HEK293 (cell line): ENCODE measurements around the gene HTR3B.

Experiments used
- GLI4 ChIP-seq: fragments of 450-650 bp; formaldehyde crosslinking; IDR thresholded peaks from 2 replicates; pipeline ENCODE4 v1.5.1; 2016; ENCODE audit warnings: missing biosample characterization, missing genetic modification characterization
- OSR2 ChIP-seq: fragments of 450-650 bp; formaldehyde crosslinking; IDR thresholded peaks from 2 replicates; pipeline ENCODE4 v1.5.1; 2016; ENCODE audit warnings: missing biosample characterization, missing genetic modification characterization
- PATZ1 ChIP-seq: fragments of 450-650 bp; formaldehyde crosslinking; IDR thresholded peaks from 2 replicates; pipeline ENCODE4 v1.5.1; 2016; ENCODE audit warnings: missing biosample characterization, missing genetic modification characterization
- PRDM10 ChIP-seq: fragments of 450-650 bp; formaldehyde crosslinking; IDR thresholded peaks from 2 replicates; pipeline ENCODE4 v1.5.1; 2016; ENCODE audit warnings: missing biosample characterization, missing genetic modification characterization
- SETDB1 ChIP-seq: IDR thresholded peaks from one replicate; pipeline ENCODE4 v1.6.1; 2017; ENCODE audit warnings: mild to moderate bottlenecking, low read length, moderate library complexity, mixed read lengths; ENCODE audit not compliant: insufficient read length
- TCF7L2 ChIP-seq: IDR thresholded peaks from 2 replicates; pipeline ENCODE4 v1.6.1; 2011; ENCODE audit warnings: low read depth, mild to moderate bottlenecking, inconsistent platforms, low read length, moderate library complexity, borderline replicate concordance
- TSHZ1 ChIP-seq: fragments of 450-650 bp; formaldehyde crosslinking; IDR thresholded peaks from 2 replicates; pipeline ENCODE4 v1.5.1; 2016; ENCODE audit warnings: missing biosample characterization, missing genetic modification characterization, borderline replicate concordance
- WT1 ChIP-seq: fragments of 450-650 bp; formaldehyde crosslinking; IDR thresholded peaks from 2 replicates; pipeline ENCODE4 v1.5.1; 2016; ENCODE audit warnings: missing biosample characterization, missing genetic modification characterization
- ZBTB48 ChIP-seq: fragments of 450-650 bp; formaldehyde crosslinking; IDR thresholded peaks from 2 replicates; pipeline ENCODE4 v1.5.1; 2016; ENCODE audit warnings: missing biosample characterization, missing genetic modification characterization
- ZBTB8A ChIP-seq: fragments of 450-650 bp; formaldehyde crosslinking; IDR thresholded peaks from 2 replicates; pipeline ENCODE4 v1.5.1; 2016; ENCODE audit warnings: missing biosample characterization, missing genetic modification characterization
- ZFP41 ChIP-seq: fragments of 450-650 bp; formaldehyde crosslinking; IDR thresholded peaks from 2 replicates; pipeline ENCODE4 v1.5.1; 2016; ENCODE audit warnings: missing biosample characterization, missing genetic modification characterization, borderline replicate concordance
- ZNF114 ChIP-seq: fragments of 450-650 bp; formaldehyde crosslinking; IDR thresholded peaks from 2 replicates; pipeline ENCODE4 v1.5.0; 2017; ENCODE audit warnings: missing biosample characterization, missing genetic modification characterization
- ZNF121 ChIP-seq: fragments of 450-650 bp; formaldehyde crosslinking; IDR thresholded peaks from 2 replicates; pipeline ENCODE4 v1.5.1; 2016; ENCODE audit warnings: missing biosample characterization, missing genetic modification characterization
- ZNF174 ChIP-seq: fragments of 450-650 bp; formaldehyde crosslinking; IDR thresholded peaks from 2 replicates; pipeline ENCODE4 v1.5.0; 2017; ENCODE audit warnings: missing biosample characterization, mild to moderate bottlenecking, missing genetic modification characterization
- ZNF214 ChIP-seq: fragments of 450-650 bp; formaldehyde crosslinking; IDR thresholded peaks from 2 replicates; pipeline ENCODE4 v1.5.1; 2017; ENCODE audit warnings: missing biosample characterization, mild to moderate bottlenecking, missing genetic modification characterization, borderline replicate concordance
- ZNF239 ChIP-seq: fragments of 450-650 bp; formaldehyde crosslinking; IDR thresholded peaks from 2 replicates; pipeline ENCODE4 v1.5.1; 2016; ENCODE audit warnings: missing biosample characterization, missing genetic modification characterization
- ZNF26 ChIP-seq: fragments of 450-650 bp; formaldehyde crosslinking; IDR thresholded peaks from 2 replicates; pipeline ENCODE4 v1.5.1; 2016; ENCODE audit warnings: missing biosample characterization, missing genetic modification characterization
- ZNF341 ChIP-seq: fragments of 450-650 bp; formaldehyde crosslinking; IDR thresholded peaks from 2 replicates; pipeline ENCODE4; 2016; ENCODE audit warnings: low read depth, missing biosample characterization, missing genetic modification characterization
- ZNF366 ChIP-seq: fragments of 450-650 bp; formaldehyde crosslinking; conservative IDR thresholded peaks from 2 replicates; pipeline ENCODE4 v1.5.1; 2016; ENCODE audit warnings: missing biosample characterization, missing genetic modification characterization
- ZNF433 ChIP-seq: fragments of 450-650 bp; formaldehyde crosslinking; IDR thresholded peaks from 2 replicates; pipeline ENCODE4 v1.5.1; 2016; ENCODE audit warnings: missing biosample characterization, missing genetic modification characterization, low read depth
- ZNF521 ChIP-seq: fragments of 450-650 bp; formaldehyde crosslinking; IDR thresholded peaks from 2 replicates; pipeline ENCODE4 v1.5.1; 2017; ENCODE audit warnings: missing biosample characterization, mild to moderate bottlenecking, missing genetic modification characterization
- ZNF560 ChIP-seq: fragments of 450-650 bp; formaldehyde crosslinking; IDR thresholded peaks from 2 replicates; pipeline ENCODE4 v1.5.1; 2017; ENCODE audit warnings: missing biosample characterization, missing genetic modification characterization, borderline replicate concordance
- ZNF658 ChIP-seq: fragments of 450-650 bp; formaldehyde crosslinking; IDR thresholded peaks from 2 replicates; pipeline ENCODE4; 2016; ENCODE audit warnings: missing biosample characterization, missing genetic modification characterization
- ZNF792 ChIP-seq: fragments of 450-650 bp; formaldehyde crosslinking; IDR thresholded peaks from 2 replicates; pipeline ENCODE4 v1.5.1; 2016; ENCODE audit warnings: missing biosample characterization, missing genetic modification characterization
- ZNF830 ChIP-seq: fragments of 450-650 bp; IDR thresholded peaks from 2 replicates; pipeline ENCODE4 v1.5.0; 2018; ENCODE audit warnings: missing biosample characterization, missing genetic modification characterization, low read depth, mild to moderate bottlenecking, moderate library complexity
- ZNF843 ChIP-seq: fragments of 450-650 bp; formaldehyde crosslinking; IDR thresholded peaks from 2 replicates; pipeline ENCODE4 v1.5.1; 2016; ENCODE audit warnings: missing biosample characterization, missing genetic modification characterization
- ZSCAN4 ChIP-seq: fragments of 450-650 bp; formaldehyde crosslinking; IDR thresholded peaks from 2 replicates; pipeline ENCODE4 v1.5.1; 2017; ENCODE audit warnings: missing biosample characterization, missing genetic modification characterization

HTR3B gene

GRCh38 chr11:113974741-113975470, 70.3 kb downstream of the HTR3B start, which contains the start of gene HTR3A (continued):
- no peak for TF ChIP-seq ZNF26 (tag by site-specific recombination)
- TF ChIP-seq ZNF843 (tag by site-specific recombination), result peak; percentile 48
- no peak for TF ChIP-seq ZFP41
- no peak for TF ChIP-seq ZNF560 (tag by site-specific recombination)
- no peak for TF ChIP-seq GLI4 (tag by site-specific recombination)
- no peak for TF ChIP-seq ZNF114 (tag by site-specific recombination)
- no peak for TF ChIP-seq ZSCAN4 (tag by site-specific recombination)
- peak; percentile 98 for TF ChIP-seq WT1 (tag by site-specific recombination)
- no peak for TF ChIP-seq SETDB1
- TF ChIP-seq ZNF830, result no peak
- TF ChIP-seq ZNF121 (tag by site-specific recombination), result no peak
- TF ChIP-seq PATZ1, result peak; percentile 98
- TF ChIP-seq ZNF433 (tag by site-specific recombination), result no peak
- TF ChIP-seq ZBTB48 (tag by site-specific recombination), result peak; percentile 84
- no peak for TF ChIP-seq ZNF792 (tag by site-specific recombination)
- peak; percentile 60; the same call in 1 of the 2 replicates for TF ChIP-seq OSR2
- no peak for TF ChIP-seq ZNF214 (tag by site-specific recombination)
- TF ChIP-seq ZNF366 (tag by site-specific recombination), result peak; percentile 89; the same call in 1 of the 2 replicates
- TF ChIP-seq ZNF658, result no peak
- peak; percentile 73; the same call in 1 of the 2 replicates for TF ChIP-seq PRDM10 (tag by site-specific recombination)
- TF ChIP-seq ZNF174 (tag by site-specific recombination), result no peak
- peak; percentile 21; the same call in 1 of the 2 replicates for TF ChIP-seq ZBTB8A
- TF ChIP-seq TSHZ1 (tag by site-specific recombination), result no peak
- TF ChIP-seq ZNF341, result no peak
- TF ChIP-seq ZNF239, result no peak
- TF ChIP-seq TCF7L2, result no peak
- no peak for TF ChIP-seq ZNF521
